ENCODE measurements around the gene TMEM207.

TMEM207 gene

DNA sequence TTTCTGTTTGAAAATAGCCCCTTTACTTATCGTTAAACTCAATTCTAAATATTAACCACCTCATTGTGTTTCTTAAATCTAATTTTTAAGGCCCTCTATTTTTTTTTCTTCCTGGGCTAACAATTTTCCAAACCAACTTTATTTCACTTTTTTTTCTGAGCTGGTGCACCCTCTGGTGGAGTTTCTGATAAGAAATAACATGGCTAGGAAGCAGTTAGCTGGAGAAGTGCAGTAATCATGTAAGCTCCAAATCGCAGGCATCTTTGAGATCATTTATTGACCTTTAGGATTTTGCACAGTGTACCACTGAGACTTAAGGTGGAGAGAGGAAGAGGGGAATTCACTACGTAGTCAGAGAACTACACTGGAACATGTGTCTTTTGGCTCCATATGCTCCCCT, 6.4 kb downstream of the TMEM207 start:
- no peak for DNase-seq

DNA sequence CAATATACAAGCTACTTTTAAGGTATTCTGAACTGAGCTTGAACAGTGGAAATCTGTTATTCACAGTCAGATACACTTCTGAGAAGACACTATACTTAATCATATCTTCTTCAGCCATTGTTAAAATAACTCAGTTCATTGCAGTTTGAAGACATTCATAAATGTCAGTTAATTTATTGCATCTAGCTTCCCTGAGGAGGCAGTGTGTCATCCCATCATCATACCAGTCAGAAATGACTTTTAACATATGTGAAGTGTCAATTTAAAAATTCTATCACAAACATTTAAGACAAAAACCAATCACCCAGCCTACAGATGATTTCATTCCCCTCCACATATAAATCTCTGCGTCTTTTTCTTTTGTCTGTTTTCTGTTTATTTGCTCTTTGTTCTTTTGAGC, 7.5 kb downstream of the TMEM207 start:
- no peak for DNase-seq

DNA sequence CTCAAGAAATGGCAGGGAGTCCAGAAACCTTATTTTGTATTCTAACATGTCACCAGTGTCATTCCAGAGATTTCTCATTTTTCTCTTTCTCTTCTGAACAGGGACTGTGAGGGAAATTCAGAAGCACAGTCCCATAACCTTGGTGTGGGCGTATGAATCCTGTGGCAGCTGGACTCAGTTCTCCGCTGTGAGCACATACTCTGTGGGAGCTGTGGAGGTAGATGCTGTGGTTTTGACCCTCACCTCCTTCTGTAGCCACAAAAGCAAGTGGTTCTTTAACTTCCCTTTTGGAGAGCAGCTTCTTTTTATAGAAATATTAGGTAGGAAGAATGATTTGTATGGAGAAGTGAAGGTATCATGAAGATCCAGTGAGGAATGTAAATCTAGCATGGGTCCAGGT, 13.4 kb downstream of the TMEM207 start:
- no peak for DNase-seq

DNA sequence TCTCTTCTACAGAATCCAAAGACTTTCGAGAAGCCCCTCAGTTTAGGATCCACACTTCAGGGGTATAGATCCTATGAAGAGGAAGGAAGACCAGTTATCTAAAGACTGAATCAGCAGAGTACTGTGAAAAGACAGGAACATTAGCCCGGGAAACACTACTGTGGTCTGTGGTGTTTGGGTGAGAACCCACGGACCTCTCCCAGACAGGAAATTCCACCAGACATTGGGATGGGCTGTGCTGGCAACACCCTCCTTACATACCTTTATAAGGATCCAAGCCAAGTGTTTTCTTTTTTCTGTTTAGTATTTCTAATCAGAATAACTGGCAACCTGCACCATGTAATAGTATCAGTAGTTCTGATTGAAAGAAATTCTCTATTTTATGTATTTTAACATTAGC, 14.1 kb downstream of the TMEM207 start:
- no peak for DNase-seq

DNA sequence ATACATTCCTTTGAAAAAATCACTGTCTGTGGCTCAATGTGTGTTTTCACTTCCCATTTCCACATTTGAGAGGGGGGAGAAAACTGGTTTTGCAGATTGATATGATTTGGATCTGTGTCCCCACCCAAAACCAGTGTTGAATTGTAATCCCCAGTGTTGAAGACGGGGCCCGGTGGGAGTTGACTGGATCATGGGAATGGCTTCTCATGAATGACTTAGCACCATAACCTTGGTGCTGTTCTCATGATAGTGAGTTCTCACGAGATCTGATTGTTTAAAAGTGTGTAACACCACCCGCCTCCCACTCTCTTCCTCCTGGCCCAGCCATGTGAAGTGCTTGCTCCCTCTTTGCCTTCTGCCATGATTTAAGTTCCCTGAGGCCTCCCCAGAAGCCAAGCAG, 16.1 kb downstream of the TMEM207 start:
- DNase-seq, result no peak

DNA sequence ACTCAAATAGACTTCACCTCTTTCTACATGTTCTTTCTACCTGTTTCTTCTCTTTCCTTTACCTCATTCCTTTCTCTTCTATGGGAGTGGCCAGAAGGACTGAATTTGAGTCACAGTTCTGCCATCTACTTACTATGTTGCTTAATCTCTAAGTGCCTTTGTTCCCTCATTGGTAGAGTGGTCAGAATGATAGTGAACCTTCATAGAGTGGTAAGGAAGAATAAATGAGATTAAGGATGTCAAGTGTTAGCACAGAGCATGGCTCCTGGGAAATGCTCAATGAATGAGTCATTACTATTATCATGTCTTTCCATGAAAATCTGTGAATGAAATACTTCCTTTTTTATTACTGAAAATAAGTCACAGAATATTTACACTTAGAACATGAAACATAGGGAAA, 17.5 kb downstream of the TMEM207 start:
- no peak for DNase-seq

DNA sequence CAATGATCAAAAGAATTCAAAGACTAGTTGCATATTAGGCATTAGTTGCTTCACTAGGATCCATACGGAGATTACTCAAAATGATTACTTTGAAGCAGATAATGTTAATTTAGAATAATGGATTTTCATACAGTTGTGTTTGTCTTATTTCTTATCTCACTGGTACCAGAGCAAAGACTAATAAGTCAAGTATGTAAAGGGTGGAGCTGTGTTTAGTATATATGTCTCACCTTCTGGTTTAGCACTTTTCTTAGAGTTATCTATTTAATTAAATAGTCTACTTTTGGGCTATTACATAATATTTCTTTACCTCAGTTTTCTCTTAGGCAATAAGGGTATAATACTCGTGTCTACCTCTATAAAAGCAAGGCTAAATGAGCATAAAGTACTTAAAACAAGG, 18.8 kb downstream of the TMEM207 start:
- no peak for DNase-seq

DNA sequence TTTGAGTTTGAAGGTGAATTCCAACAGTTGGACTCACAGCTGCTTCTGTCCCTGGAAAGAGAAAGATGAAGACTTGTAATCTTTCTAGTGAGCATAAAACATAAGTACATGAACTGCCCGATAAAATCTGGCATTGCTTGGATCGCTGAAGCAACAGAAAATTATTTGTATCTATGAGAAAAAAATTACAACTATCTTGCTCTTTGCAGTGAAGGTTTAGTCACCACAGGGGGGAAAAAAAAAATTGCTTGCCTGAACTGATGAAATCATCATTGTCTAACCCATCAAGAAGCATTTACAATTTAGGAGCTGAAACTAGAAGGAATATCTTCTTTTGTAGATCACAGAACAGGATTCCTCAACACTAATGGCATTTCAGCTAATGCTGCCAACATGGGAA, 20.0 kb downstream of the TMEM207 start:
- no peak for DNase-seq

DNA sequence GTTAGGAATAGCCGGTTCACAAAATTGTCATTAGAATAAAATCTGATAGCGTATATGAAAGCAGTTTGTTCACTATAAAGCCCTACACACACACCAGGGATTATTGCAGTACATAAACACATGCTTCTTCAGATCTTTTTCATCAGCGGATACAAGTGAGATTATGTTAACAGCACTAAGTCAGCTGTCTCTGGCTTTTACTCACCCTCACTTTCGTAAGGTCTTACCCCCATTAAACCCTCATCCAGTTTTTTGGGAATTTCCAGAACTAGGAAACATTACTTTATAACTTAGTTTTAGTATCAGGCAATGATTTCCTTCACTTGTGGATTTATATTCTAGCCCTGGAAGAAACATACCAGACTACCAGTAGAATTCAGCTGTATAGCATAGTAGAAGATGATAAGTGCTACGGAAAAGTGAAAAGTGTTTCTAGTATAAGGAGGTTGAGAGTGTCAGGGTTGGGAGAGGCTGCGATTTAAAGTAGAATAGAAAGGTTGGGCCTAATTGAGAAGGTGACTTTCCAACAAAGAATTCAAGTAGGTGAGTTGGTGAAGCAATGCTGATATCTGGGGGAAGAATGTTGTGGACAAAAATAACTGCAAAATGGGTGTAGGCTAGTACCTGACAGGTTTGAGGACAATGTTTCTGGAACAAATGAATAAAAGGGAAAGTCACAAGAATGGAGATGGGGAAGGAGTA, 22.7 kb downstream of the TMEM207 start:
- no peak for DNase-seq

DNA sequence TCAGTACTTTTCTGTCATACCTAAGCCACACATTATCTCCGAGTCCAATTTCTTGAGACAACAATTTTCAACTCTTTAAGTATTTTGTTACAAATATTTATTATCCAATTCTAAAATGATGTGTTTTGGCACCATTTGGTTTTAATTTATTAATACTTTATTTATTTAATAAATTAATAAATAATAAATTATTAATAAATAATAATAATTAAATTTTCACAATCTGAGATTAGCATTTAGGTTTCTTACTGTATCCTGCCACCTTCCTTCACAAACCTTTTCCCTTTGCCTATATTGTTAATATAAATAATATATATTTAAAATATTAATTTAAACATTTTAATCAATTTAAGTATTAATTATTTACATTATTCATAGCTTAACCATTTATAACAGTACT, 23.9 kb downstream of the TMEM207 start:
- DNase-seq, result no peak

DNA sequence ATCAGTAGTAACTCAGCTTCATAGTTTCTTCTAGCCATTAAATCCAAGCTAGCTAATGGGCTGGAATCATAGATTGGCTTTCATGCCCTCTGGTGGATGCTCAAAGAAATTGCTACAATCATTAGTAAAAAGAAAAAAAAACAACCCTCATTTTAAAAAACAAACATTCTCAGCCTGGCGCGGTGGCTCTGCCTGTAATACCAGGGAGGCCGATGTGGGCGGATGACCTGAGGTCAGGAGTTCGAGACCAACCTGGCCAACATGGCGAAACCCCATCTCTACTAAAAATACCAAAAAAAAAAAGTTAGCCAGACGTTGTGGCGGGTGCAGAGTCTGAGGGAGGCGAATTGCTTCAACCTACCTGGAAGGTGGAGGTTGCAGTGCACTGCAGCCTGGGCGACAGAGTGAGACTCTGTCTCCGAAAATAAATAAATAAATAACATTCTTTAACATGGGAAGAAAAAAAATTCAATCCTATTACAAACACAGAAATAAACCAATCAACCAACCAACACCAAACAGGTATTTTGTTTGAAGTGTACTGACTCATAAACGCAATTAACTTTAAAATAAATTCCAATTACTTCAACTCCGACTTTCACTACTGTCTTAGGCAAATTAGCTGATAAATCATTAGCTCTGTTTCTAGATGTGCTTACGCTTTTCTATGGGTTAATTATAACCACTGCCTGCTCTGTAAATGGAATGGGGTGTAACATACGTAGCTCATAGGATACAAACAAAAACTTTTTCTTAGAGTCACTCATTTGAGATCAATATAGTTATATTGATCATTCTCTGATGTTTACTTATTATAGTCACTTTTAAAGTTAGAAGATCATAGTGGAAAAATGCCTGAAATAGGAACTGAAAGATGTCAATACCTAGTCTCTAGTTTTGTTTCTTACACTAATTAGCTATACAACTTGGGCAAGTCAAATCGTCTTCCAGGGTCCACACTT, 24.9 kb downstream of the TMEM207 start:
- DNase-seq, result no peak

DNA sequence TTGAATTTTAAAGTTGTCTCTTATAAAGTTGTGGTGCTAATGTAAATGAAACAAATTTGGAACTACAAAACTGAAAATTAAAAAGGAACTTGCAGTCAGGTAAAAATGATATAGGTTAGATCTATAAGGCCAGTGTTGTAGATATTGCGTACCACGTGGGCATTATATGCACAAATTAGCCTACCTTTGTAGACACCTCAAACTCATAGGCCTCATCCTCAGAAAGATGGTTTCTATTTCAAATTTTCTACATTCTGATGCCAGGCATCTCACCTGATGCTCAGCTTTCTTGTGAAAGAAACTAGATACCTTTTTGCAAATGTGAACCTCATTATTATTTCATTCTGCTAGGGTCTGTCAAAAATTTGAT, 25.6 kb downstream of the TMEM207 start:
- DNase-seq, result no peak

DNA sequence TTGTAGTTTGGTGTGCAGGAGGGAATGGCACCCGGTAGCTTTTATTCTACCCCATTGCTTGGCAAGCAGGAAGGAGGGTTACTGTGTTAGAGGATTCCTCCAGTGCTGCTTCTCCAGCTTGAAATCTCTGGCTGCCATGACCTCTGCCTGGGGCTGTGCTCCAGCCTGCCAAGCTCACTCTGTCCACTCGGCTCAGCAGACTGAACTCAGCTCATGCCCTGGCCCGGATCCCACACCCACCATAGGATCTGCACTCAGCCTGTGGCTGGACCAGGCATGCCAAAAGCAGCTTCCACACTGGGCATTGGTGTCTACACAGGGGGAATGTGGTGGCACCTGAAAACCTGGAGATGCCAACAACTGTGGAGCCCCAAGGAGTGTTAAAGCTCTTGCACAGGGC, 35.4 kb downstream of the TMEM207 start:
- DNase-seq, result no peak

DNA sequence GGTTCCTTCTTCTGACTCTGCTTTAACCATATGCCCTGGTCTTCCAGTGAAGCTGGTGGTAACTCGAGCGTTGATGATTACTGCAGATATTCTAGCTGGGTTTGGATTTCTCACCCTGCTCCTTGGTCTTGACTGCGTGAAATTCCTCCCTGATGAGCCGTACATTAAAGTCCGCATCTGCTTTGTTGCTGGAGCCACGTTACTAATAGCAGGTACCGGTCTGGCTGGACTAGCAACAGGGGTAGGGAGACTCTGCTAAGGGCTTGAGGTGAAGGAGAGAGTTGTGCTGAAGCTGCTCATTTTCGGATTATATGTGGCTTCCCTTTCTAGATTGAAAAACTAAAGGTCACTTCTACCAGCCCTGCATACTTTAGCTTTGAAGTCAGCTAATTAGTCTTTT, 45.0 kb downstream of the TMEM207 start:
- no peak for DNase-seq

DNA sequence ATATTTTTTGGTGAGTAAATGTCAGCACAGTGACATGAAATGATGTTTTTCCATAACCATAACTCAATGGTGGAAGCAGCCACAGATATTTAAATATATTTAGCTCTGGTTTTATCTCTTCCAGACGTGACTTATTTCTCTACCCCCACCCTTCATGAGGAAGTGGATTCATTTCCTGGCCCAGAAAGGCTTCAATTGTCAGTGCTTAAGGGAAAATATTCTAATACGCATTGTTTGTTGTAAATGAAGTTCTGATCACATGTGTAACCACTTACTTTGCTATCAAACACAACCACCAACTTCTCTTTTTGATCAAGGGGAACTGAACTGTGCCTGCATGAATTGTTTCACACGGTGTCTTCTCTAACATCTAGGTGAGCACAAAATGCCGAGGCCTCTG, 47.7 kb downstream of the TMEM207 start:
- no peak for DNase-seq

DNA sequence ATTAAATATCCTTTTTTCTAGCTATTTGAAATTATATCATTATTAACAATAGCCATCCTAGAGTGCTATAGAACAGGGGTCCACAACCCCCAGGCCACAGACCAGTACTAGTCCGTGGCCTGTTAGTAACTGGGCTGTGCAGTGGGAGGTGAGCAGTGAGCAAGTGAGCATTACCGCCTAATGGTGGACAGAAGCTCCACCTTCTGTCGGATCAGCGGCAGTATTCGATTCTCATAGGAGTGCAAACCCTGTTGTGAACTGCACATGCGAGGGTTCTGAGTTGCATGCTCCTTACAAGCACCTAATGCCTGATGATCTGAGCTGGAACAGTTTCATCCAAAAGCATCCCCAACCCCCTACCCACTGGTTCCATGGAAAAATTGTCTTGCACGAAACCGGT, 50.0 kb downstream of the TMEM207 start:
- DNase-seq, result no peak

DNA sequence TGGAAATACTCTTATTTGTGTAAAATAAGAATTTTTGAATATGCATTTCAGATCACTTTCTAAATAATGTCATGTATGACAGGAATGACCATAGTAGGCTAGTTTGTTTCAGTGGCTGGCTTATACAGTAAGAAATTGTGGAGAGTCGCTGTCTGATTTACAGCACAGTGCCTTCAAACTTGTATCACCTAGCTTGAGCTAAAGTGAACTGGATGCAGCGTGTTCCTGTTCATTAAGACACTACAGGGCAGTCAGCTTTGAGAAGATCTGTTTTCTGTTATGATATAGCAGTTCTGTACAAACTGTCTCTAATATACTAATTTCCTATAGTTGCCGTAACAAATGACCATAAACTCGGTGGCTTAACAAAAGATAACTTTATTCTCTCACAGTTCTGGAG, 51.8 kb downstream of the TMEM207 start:
- DNase-seq, result no peak

DNA sequence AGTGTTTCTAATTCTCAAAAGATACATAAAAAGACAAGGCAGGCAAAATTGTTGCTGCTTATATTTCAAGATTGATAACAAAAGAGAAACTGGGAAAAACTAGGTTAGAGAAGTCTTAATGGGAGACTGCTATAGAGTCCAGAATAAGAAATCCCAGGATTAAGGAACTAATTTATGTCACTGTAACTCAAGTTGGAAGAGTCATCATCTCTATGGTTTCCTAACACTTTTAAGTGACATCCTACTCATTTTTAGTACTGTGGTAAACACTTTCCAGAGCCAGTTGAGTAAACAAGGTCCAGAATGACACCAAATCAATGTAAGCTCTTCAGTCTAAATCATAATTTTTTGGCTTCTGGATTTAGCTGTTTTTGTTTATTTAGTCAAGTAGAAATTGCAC, 53.7 kb downstream of the TMEM207 start:
- DNase-seq, result no peak

DNA sequence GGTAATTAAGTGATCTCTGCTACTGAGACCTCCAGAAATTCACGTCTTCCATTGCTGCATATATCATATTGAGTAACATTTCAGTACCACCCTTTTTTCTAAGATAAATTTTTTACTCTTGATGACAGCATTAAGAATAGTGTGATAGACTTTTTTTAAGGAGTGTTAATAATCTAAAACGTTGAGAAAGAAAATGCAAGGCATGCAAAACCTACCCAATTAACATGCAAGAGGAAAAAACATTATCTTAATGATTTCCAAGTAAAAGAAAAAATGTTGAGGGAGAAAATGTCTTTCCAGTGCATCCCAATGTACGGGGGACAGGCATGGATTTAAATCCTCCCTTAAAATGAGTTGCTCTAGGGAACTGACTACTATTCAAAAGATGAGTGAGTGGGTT, 61.0 kb downstream of the TMEM207 start:
- no peak for DNase-seq

DNA sequence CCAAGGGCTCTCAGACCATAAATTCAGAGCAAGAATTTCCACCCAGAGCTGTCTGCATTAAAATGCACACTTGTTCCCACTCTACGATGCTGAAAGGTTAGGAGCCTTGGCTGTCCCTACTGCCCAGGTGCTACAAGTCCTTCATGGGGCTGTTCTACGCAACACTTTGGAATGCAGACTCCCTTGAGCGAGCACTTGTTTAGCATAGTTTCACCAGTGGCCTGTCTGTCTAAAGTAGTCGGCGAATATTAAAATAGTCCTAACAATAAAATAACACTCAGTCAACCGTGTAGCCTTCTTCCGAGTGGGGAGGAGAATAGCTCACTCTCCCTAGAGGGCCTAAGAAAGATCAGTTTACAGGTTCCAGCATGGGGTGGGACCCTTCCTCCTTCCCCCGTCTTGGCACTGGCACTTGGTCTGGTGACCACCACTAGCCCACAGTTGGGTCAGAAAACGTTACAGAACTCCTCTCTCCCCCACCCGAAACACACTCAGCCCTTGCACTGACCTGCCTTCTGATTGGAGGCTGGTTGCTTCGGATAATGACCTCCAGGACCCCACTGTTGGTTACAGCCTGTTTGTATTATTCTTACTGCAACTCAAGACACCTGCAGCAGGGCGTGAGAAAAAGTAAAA, 62.0 kb downstream of the TMEM207 start, which contains the start of gene CLDN16:
TSS of gene CLDN16 (plus strand) at position 586 of the 636 bp plus-strand sequence. CDS start 167 bp downstream, outside the sequence.
- no peak for DNase-seq

DNA sequence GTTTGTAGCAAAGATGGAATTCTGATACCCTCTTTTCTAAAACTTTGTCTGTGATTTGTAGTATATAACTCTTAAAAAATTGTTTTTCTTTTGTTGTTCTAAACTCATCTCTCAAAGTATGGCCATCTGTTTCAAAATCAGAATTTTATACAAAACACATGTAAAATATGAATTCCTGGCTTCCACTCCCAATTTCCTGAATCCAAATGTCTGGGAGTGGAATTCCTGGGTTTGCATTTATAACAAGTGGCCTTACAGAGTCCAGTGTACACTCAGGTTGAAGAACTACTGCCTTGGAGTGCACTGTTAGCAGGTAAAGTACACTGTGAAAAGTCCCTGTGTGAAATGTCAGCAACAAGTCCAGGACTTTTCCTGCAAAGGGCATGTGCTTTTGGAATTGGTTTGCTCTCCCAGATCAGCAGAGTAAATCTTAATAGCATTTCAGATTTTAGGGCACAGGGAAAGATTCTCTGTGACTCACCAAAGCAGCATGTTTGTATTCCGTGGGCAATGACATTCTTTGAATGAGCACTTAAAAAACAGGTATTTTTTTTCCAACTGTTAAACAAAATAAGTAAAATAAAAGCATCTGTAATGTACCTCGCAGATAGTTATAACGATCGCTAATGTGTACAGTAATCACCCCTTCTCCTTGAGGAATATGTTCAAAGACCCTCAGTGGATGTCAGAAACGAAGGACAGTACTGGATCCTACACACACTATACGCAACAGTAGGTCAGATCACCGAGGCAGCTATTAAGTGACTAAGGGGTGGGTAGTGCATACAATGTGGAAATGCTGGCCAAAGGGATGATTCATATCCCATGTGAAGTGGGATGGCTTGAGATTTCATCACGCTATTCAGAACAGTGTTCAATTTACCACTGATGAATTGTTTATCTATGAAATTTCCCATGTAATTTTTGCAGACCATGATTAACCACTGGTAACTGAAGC, 63.7 kb downstream of the TMEM207 start:
- DNase-seq, result no peak

DNA sequence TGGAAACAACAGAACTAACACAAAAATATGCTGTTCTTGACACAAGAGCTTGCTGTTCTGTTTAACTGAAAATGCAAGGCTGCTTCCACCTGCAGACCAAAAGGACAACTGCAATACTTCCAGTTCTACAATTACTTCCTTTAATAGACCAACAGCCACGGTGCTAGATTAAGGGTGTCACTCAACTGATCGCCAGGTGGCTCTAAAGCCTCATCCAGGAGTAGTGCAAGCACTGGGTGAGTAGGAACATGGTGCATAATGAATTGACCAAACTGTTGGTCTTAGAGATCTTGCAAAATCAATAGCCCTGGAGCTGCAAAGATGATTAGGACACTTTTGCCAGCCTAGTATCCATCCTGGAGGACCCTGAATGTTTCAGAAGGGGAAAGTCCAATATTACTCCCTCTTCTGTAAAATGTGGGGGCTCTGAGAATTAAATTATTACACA, 65.4 kb downstream of the TMEM207 start:
- DNase-seq, result no peak

DNA sequence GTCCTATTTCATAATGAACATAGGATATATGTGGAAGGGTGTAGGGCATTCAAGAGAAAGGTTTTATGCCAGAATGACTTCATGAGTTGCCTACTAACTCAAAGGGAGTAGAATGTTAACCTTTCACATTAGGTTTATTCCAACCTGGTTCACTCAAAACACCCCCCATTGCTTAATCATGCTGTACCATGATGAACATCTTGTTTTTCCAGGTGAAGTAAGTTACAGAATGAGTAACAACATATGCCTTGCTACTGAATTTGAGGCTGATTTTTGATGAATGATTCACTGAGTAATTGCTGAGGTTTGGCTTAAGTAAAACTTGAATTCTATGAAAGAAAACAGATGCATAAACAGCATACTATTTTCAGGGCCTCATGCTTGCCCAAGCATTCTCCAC, 67.6 kb downstream of the TMEM207 start:
- no peak for DNase-seq

All from 8988T (cell line).